ENCODE data around the gene CMTR1. TPM values are rescaled to one million over a fixed set of nuclear protein-coding genes. Genes with fewer than 3 reads are reported as not detected.
A peak's percentile ranks its signal among the peaks of the same experiment; 100 is the strongest.

Gene CMTR1
- total RNA-seq, 5 donors from 2014 or later (not counting 1 experiment from before 2014, with no cell fraction given): 62.5 to 82.7 (median 75.2) TPM

DNA sequence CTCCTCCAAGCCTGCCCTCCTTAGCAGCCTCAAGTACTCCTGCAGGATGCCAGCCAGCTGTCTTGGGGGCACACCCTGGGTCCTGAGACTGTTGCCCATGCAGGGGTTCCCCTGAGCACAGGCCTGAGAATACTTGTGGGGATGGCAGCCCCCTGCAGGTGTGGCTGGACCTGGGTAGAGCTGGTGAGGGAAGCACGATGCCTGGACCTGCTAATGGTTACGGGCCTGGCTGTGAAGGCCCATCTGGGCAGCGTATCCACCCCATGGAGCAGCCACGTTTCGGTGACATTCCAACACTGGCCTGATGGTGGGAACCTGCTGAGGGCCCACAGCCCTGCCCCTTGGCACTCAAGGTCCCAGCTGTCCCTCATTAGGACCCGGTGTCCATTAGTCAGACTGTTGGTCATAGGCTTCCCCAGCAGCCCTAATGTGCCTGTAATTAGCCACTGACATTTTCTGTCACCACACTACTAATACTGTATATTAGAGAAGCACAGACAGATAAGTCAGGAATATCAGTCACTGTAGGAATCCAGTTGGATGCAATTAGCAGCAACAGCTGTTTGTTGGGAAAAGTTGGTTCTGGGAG, 46.3 kb downstream of the CMTR1 start:
- Mint-ChIP-seq H3K27ac (no peak overlapping the region), H3K9me3 (no peaks in the 10 kb centered on the region), H3K36me3 (peaks cover 52% of the 10 kb centered on the region), H3K27me3 (no peaks in the 10 kb centered on the region), H3K4me1 (peaks cover 0 to 6% (median 4%) of the 10 kb centered on the region in 3 donors), H3K4me3 (no peak overlapping the region)
- 96% methylated on average over 5 of the region's 6 CpGs for WGBS (ENCODE audit: insufficient coverage)
- ATAC-seq (replicated peaks in 1 of 4): no peak
- Histone ChIP-seq H3K4me3 (ENCODE audit: control insufficient read depth in 1 of 2, extremely low read depth in 1 of 2, low read length in 1 of 2) (no peak overlapping the region), H3K36me3 (ENCODE audit: control insufficient read depth in 2 of 2, extremely low read depth in 1 of 2, insufficient read depth in 1 of 2, low read length in 1 of 2) (peaks cover 32 to 94% of the 10 kb centered on the region in 2 donors), H3K4me1 (ENCODE audit: control insufficient read depth in 1 of 2, extremely low read depth in 1 of 2, insufficient read depth in 2 of 2, low read length in 2 of 2) (peaks cover 0 to 12% of the 10 kb centered on the region in 2 experiments), H3K9me3 (no peaks in the 10 kb centered on the region), H3K27ac (ENCODE audit: low read length) (no peak overlapping the region), H3K27me3 (replicated peaks in 1 of 2; ENCODE audit: control insufficient read depth in 2 of 2, extremely low read depth in 1 of 2, insufficient read depth in 2 of 2, low read length in 1 of 2) (no peaks in the 10 kb centered on the region)
- ChIA-PET CTCF (no interaction called here), POLR2A (no interaction called here)
- no peak for DNase-seq

DNA sequence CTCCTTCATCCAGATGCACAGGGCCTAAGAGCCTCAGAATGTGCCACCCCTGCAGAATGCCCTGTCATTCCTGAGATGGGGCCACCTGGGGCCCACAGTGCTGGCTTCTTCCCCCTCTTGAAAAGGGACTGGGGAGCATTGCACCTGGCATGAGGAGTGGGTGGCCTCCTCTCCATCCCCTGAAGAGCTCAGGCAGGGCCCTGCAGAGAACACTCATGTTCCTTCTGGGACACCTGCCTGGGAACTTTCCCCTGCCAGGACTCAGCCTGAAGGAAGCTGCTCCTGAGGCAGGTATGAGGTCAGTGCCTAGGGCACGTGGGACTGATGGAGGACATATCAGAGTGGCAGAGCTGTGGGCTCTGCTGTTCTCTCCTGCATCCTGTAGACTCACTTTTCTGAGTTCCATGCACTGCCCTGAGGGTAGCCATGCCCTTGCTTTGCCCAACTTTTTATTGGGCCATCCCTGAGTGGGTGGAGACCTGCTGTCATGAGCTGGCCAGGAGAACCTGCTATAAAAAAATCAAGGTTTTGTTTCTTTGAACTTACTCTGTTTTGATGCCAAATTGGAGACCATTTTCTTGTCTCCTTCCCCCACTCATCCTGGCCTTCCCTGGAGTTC, 47.2 kb downstream of the CMTR1 start:
- Histone ChIP-seq H3K27ac (ENCODE audit: low read length) (no peak overlapping the region), H3K27me3 (replicated peaks in 1 of 2; ENCODE audit: control insufficient read depth in 2 of 2, extremely low read depth in 1 of 2, insufficient read depth in 2 of 2, low read length in 1 of 2) (no peaks in the 10 kb centered on the region), H3K4me1 (ENCODE audit: control insufficient read depth in 1 of 2, extremely low read depth in 1 of 2, insufficient read depth in 2 of 2, low read length in 2 of 2) (peaks cover 0 to 21% of the 10 kb centered on the region in 2 experiments), H3K9me3 (no peaks in the 10 kb centered on the region), H3K4me3 (ENCODE audit: control insufficient read depth in 1 of 2, extremely low read depth in 1 of 2, low read length in 1 of 2) (no peak overlapping the region), H3K36me3 (ENCODE audit: control insufficient read depth in 2 of 2, extremely low read depth in 1 of 2, insufficient read depth in 1 of 2, low read length in 1 of 2) (peaks cover 27 to 92% of the 10 kb centered on the region in 2 donors)
- POLR2A ChIA-PET: interaction anchor here in 1 of 2 donors (0.6 kb wide), 2 partner anchors 9 to 63 kb away, joined by 5 to 8 read pairs; no protein-coding TSS in a partner anchor
- Mint-ChIP-seq H3K4me3 (no peak overlapping the region), H3K4me1 (peaks cover 0 to 6% (median 5%) of the 10 kb centered on the region in 3 donors), H3K36me3 (peaks cover 45% of the 10 kb centered on the region), H3K27ac (peak overlapping the region in 1 of 2 donors; percentile 39), H3K9me3 (no peaks in the 10 kb centered on the region), H3K27me3 (no peaks in the 10 kb centered on the region)
- no peak for DNase-seq
- no peak for ATAC-seq (replicated peaks in 1 of 4)
- CTCF ChIA-PET: interaction anchor here in 1 of 2 donors (0.7 kb wide), 1 partner anchor 1006 kb away, joined by 7 read pairs; no protein-coding TSS in a partner anchor
- WGBS (ENCODE audit: insufficient coverage): no CpG with 5 or more reads among the region's 1 CpG

DNA sequence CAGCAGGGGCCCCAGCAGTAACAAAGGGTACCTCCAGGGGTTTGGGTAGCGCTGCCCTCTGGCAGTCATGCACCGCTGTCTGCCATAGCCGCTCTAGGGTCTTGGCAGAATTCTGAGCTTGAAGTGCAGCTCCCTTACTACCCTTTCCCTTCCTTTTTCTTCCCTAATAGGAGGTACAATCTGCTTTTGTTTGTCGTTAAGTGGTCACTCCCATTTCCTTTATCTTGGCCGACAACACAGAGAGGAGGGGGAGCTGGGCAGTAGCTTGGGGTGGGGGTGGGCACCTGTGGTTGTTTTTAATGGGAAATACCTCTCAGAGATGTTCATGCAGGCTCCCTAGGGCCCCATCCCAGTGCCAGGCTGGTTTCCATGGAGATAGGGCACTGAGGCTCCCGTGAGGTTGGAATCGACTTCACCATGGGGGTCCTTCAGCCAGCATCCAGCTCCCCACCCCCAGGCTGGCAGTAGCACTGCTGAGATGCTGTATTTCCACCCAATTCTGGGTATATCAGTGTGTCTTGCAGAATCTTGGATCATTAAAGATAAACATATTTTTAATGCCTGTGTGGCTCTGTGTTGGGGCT, 48.0 kb downstream of the CMTR1 start:
- ATAC-seq (replicated peaks in 1 of 4) (no peak), DNase-seq (no peak)
- CTCF ChIA-PET: interaction anchor here in 1 of 2 donors (0.7 to 1.3 kb wide), 2 partner anchors 212 to 1005 kb away, joined by 3 to 7 read pairs; no protein-coding TSS in a partner anchor
- Histone ChIP-seq H3K4me3 (ENCODE audit: control insufficient read depth in 1 of 2, extremely low read depth in 1 of 2, low read length in 1 of 2) (no peak overlapping the region), H3K9me3 (no peaks in the 10 kb centered on the region), H3K36me3 (ENCODE audit: control insufficient read depth in 2 of 2, extremely low read depth in 1 of 2, insufficient read depth in 1 of 2, low read length in 1 of 2) (peaks cover 26 to 84% of the 10 kb centered on the region in 2 donors), H3K27me3 (replicated peaks in 1 of 2; ENCODE audit: control insufficient read depth in 2 of 2, extremely low read depth in 1 of 2, insufficient read depth in 2 of 2, low read length in 1 of 2) (no peaks in the 10 kb centered on the region), H3K27ac (ENCODE audit: low read length) (no peak overlapping the region), H3K4me1 (ENCODE audit: control insufficient read depth in 1 of 2, extremely low read depth in 1 of 2, insufficient read depth in 2 of 2, low read length in 2 of 2) (peaks cover 0 to 24% of the 10 kb centered on the region in 2 experiments)
- H3K36me3 Mint-ChIP-seq: peaks cover 41% of the 10 kb centered on the region
- H3K4me1 Mint-ChIP-seq: peaks cover 4 to 8% (median 7%) of the 10 kb centered on the region in 3 donors
- whole genome bisulfite sequencing (ENCODE audit: insufficient coverage): 85% methylated on average over 4 of the region's 7 CpGs
- H3K9me3 Mint-ChIP-seq: no peaks in the 10 kb centered on the region
- no peak overlapping the region for H3K4me3 Mint-ChIP-seq
- H3K27ac Mint-ChIP-seq: peak overlapping the region in 1 of 2 donors; percentile 61
- POLR2A ChIA-PET: interaction anchor here in 1 of 2 donors (0.6 to 0.7 kb wide), 3 partner anchors 9 to 196 kb away, joined by 3 to 8 read pairs (median 5); no protein-coding TSS in a partner anchor
- no peaks in the 10 kb centered on the region for H3K27me3 Mint-ChIP-seq

DNA sequence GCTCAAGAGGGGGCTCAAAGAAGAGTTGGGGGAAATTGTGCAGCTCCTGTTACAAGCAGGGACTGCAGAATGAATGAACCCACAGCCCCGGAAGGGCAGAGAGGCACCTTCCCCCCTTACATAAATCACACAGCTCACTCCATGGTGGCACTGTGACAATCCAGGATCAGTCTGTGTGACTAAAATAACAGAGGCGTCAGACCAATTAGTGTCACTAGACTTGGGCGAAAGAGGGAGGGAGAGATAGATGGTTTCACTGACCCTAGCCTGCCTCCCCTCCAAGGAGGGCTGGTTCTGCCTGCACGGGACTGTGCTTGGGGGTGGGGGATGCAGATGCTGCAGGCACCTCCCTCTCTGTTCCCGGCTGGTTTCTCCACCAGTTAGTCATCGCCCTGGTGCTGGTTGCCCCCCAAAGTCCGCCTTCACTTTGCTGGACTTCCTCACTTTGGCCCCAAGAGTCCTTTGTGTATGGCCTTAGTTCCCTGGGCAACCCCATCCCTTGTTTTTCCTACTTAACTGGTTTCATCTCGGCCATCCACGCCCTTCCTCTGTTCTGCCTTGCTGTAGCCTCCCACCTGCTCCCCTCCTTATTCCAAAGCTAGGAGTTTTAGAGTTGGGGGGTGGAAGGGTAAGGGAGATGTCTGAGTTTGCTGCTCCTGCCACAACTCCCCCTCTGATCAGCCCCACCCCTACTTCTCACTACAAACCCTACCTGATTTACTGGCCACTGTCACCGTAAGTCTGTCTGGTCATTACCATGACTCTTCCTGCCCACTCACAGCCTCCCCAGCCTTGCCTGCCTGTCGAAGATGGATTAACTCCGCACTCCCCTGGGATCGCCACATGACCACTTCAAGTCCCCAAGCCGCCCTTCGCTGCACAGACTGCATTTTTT, 48.9 kb downstream of the CMTR1 start:
- H3K27me3 ChIP-seq (replicated peaks in 1 of 2; ENCODE audit: control insufficient read depth in 2 of 2, extremely low read depth in 1 of 2, insufficient read depth in 2 of 2, low read length in 1 of 2): no peaks in the 10 kb centered on the region
- no peak overlapping the region for H3K27ac ChIP-seq (ENCODE audit: low read length)
- no peaks in the 10 kb centered on the region for H3K9me3 Mint-ChIP-seq
- ATAC-seq (replicated peaks in 1 of 4) (no peak), DNase-seq (no peak)
- POLR2A ChIA-PET: no interaction called here
- no peak overlapping the region for H3K4me3 Mint-ChIP-seq
- H3K36me3 Mint-ChIP-seq: peaks cover 37% of the 10 kb centered on the region
- peak overlapping the region in 1 of 2 donors; percentile 61 for H3K27ac Mint-ChIP-seq
- H3K9me3 ChIP-seq: no peaks in the 10 kb centered on the region
- no peaks in the 10 kb centered on the region for H3K27me3 Mint-ChIP-seq
- peaks cover 0 to 24% of the 10 kb centered on the region in 2 experiments for H3K4me1 ChIP-seq (ENCODE audit: control insufficient read depth in 1 of 2, extremely low read depth in 1 of 2, insufficient read depth in 2 of 2, low read length in 2 of 2)
- peaks cover 4 to 14% (median 7%) of the 10 kb centered on the region in 3 donors for H3K4me1 Mint-ChIP-seq
- H3K4me3 ChIP-seq (ENCODE audit: control insufficient read depth in 1 of 2, extremely low read depth in 1 of 2, low read length in 1 of 2): no peak overlapping the region
- WGBS (ENCODE audit: insufficient coverage): 86% methylated on average over 5 of the region's 15 CpGs
- CTCF ChIA-PET: interaction anchor here in 1 of 2 donors (1.3 kb wide), 1 partner anchor 211 kb away, joined by 3 read pairs; no protein-coding TSS in a partner anchor
- H3K36me3 ChIP-seq (ENCODE audit: control insufficient read depth in 2 of 2, extremely low read depth in 1 of 2, insufficient read depth in 1 of 2, low read length in 1 of 2): peaks cover 22 to 80% of the 10 kb centered on the region in 2 donors

DNA sequence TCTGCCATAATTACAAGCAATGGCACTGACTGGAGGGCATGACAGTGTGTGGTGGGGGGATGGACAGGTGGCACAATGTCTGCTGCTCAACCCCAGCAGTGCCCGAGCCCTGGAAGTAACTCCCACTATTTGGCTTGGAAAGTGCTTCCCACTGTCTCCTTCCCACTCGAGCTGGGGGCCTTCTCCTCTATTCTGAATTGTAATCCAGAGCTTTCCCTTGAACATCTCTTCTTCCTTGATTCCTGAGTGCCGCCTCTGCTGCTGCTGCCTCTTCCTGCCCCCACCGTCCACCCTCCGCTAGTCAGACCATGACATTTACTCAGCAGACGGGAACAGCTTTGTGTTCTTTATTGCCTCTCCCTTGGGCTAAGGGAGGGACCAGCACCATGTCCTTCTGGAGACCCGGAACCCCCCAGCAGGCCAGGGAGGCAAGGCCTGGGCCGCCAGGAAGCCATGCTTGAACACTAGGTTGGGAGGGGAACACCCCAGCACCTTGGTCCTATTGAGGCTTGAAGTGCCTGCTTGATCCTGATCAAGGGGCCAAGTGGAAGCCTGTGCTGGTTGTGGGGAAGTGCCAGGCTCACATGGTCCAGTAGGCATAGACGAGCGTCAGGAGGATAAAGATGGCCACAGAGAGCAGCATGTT, 49.7 kb downstream of the CMTR1 start:
- no peaks in the 10 kb centered on the region for H3K9me3 Mint-ChIP-seq
- no peak overlapping the region for H3K4me3 ChIP-seq (ENCODE audit: control insufficient read depth in 1 of 2, extremely low read depth in 1 of 2, low read length in 1 of 2)
- H3K27ac ChIP-seq (ENCODE audit: low read length): no peak overlapping the region
- POLR2A ChIA-PET: no interaction called here
- H3K4me1 ChIP-seq (ENCODE audit: control insufficient read depth in 1 of 2, extremely low read depth in 1 of 2, insufficient read depth in 2 of 2, low read length in 2 of 2): peaks cover 0 to 31% of the 10 kb centered on the region in 2 experiments
- 90% methylated on average over 8 of the region's 10 CpGs for WGBS (ENCODE audit: insufficient coverage)
- H3K4me3 Mint-ChIP-seq: no peak overlapping the region
- H3K4me1 Mint-ChIP-seq: peaks cover 5 to 16% (median 7%) of the 10 kb centered on the region in 3 donors
- H3K36me3 ChIP-seq (ENCODE audit: control insufficient read depth in 2 of 2, extremely low read depth in 1 of 2, insufficient read depth in 1 of 2, low read length in 1 of 2): peaks cover 20 to 72% of the 10 kb centered on the region in 2 donors
- DNase-seq (no peak), ATAC-seq (replicated peaks in 1 of 4) (no peak)
- H3K27me3 ChIP-seq (replicated peaks in 1 of 2; ENCODE audit: control insufficient read depth in 2 of 2, extremely low read depth in 1 of 2, insufficient read depth in 2 of 2, low read length in 1 of 2): no peaks in the 10 kb centered on the region
- no peak overlapping the region for H3K27ac Mint-ChIP-seq
- H3K9me3 ChIP-seq: no peaks in the 10 kb centered on the region
- peaks cover 33% of the 10 kb centered on the region for H3K36me3 Mint-ChIP-seq
- CTCF ChIA-PET: interaction anchor here in 1 of 2 donors (1.2 kb wide), 1 partner anchor 20 kb away, joined by 4 read pairs; no protein-coding TSS in a partner anchor
- no peaks in the 10 kb centered on the region for H3K27me3 Mint-ChIP-seq
